Panc1 (cell line): Measurements from ENCODE around the gene CPEB1. TPM values are rescaled to one million over a fixed set of nuclear protein-coding genes. Genes with fewer than 3 reads are reported as not detected.
"Not testable (repeated sequence)": the region's sequence is repeated elsewhere in the genome, so short reads cannot be mapped to it uniquely, and the experiment has no call there.

ENCODE experiments used
- ATAC-seq: fragments of 200-7000 bp; cut with Tn5 transposase; 2 replicates; pipeline ENCODE4 v1.9.1; 2020; ENCODE audit warnings: mild to moderate bottlenecking, moderate library complexity
- BruUV-seq: library from RNA; stranded (reverse); fragments of 400-500 nt; replicated peaks from 2 replicates; lab custom pipeline; 2021; lab: Mats Ljungman, UMichigan
- CTCF ChIA-PET: fragments of 300-600 bp; sonication (Branson Sonifier 250); formaldehyde crosslinking; loops from one replicate; lab custom pipeline; 2022; ENCODE audit warnings: antibody characterized with exemption; lab: Charles Lee
- POLR2A ChIA-PET: fragments of 300-600 bp; sonication (Branson Sonifier 250); formaldehyde crosslinking; loops from one replicate; lab custom pipeline; 2022; ENCODE audit warnings: antibody characterized with exemption; lab: Charles Lee
- DNase-seq: peaks from one replicate; pipeline ENCODE4 v3.0.0-alpha.2; 2010; ENCODE audit warnings: low read depth, low spot score
- H3K27ac ChIP-seq: 2 replicates; pipeline ENCODE4 v1.5.1; 2011; ENCODE audit warnings: mild to moderate bottlenecking, low read length, inconsistent platforms
- H3K27me3 ChIP-seq: fragments of 200-500 bp; sonication (Bioruptor generic); 2 replicates; pipeline ENCODE4 v1.6.0; 2014; ENCODE audit warnings: low read length, inconsistent platforms; ENCODE audit not compliant: control insufficient read depth, insufficient read depth
- H3K36me3 ChIP-seq: fragments of 200-500 bp; sonication (Bioruptor generic); 2 replicates; pipeline ENCODE4 v1.5.1; 2014; ENCODE audit warnings: inconsistent platforms, mild to moderate bottlenecking, low read length, moderate library complexity; ENCODE audit not compliant: control insufficient read depth, insufficient read depth
- H3K4me1 ChIP-seq: 2 replicates; pipeline ENCODE4 v1.5.1; 2011; ENCODE audit warnings: inconsistent platforms, mild to moderate bottlenecking, low read length, moderate library complexity; ENCODE audit not compliant: control insufficient read depth, insufficient read depth
- H3K4me3 ChIP-seq, 2 experiments: 2 replicates each; pipeline ENCODE4 v1.5.1; 2011 to 2012; ENCODE audit warnings: low read depth in 2 of 2, low read length in 2 of 2, mild to moderate bottlenecking in 2 of 2, inconsistent platforms in 1 of 2, moderate library complexity in 1 of 2
- H3K9me3 ChIP-seq: fragments of 200-500 bp; sonication (Bioruptor generic); 2 replicates; pipeline ENCODE4 v1.5.1; 2014; ENCODE audit warnings: low read depth, mild to moderate bottlenecking, inconsistent platforms, low read length, moderate library complexity; ENCODE audit not compliant: control insufficient read depth, insufficient read depth
- in situ Hi-C: cut with HindIII; loops from 2 replicates; pipeline ENCODE4 v1.10.0; 2016; ENCODE audit warnings: low sequenced_read_pairs, low pct_unique_long_range_greater_than_20kb
- intact Hi-C: fragments of 100-400 bp; cut with micrococcal nuclease; formaldehyde crosslinking; loops from one replicate; pipeline ENCODE4 v1.10.0; 2022; ENCODE audit not compliant: unreplicated experiment
- total RNA-seq: library from RNA; stranded (reverse); gene quantifications from one replicate; pipeline ENCODE4 v1.2.1, GENCODE V29; 2021; ENCODE audit not compliant: unreplicated experiment

The CPEB1 gene
- total RNA-seq, 1 experiment from 2014 or later, result 19.5 TPM

GRCh38 chr15:82504074-82504473 is 143.1 kb downstream of the CPEB1 start:
- H3K4me3 ChIP-seq, H3K36me3 ChIP-seq, H3K27me3 ChIP-seq, intact Hi-C loops, POLR2A ChIA-PET, H3K4me1 ChIP-seq, DNase-seq, H3K9me3 ChIP-seq, CTCF ChIA-PET, ATAC-seq, H3K27ac ChIP-seq, in situ Hi-C loops, BruUV-seq: not testable (repeated sequence)

DNA sequence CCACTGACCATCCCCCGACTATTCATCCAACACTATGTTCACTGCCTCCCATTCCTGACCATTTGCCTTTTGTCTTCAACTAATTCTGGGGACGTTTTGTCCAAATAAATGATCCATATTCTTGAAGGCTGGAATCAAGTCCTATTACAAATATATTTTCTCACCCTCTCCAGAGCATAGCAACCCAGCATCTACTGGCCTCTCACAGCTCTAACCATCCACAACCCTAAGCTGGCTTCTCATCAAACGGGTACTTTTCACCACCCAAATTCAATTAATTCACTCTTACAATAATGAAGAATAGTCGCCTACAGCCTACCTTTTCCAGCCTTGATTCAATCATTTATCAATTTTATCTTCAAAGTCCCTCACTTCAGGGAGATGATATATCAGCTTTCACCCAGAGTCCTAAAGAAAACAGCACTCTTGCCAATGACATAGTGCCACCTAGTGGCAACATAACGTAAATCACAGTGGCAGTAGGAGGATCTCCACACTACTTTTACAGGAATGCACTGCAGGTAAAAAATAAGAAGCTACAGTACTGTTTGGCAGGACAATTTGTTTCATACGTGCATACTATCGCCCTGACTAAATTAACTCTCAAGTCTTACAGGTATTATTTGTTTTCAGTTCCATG is 144.3 kb downstream of the CPEB1 start:
- H3K27me3 ChIP-seq, POLR2A ChIA-PET, H3K4me1 ChIP-seq, H3K27ac ChIP-seq, DNase-seq, H3K4me3 ChIP-seq, intact Hi-C loops, in situ Hi-C loops, H3K9me3 ChIP-seq, CTCF ChIA-PET, H3K36me3 ChIP-seq: not testable (repeated sequence)
- ATAC-seq, result peak; percentile 84
- BruUV-seq, result TSS peak; percentile 31

DNA sequence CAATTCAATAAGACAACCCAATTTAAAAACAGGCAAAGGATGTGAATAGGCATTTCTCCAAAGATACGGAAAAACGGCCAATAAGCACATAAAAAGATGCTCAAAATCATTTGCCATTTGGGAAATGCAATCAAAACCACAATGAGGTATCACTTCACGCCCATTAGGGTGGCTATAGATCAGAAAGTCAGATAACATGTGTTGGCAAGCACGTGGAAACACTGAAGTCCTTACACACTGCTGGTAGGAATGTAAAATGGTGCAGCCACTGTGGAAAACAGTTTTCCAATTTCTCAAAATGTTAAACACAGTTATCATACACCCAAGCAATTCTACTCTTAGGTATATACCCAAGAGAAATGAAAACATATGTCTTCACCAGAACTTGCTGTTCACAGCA is 146.4 kb downstream of the CPEB1 start:
- POLR2A ChIA-PET, H3K27ac ChIP-seq, H3K27me3 ChIP-seq, BruUV-seq, intact Hi-C loops, in situ Hi-C loops, ATAC-seq, H3K36me3 ChIP-seq, H3K9me3 ChIP-seq, H3K4me1 ChIP-seq, CTCF ChIA-PET, H3K4me3 ChIP-seq, DNase-seq: not testable (repeated sequence)

DNA sequence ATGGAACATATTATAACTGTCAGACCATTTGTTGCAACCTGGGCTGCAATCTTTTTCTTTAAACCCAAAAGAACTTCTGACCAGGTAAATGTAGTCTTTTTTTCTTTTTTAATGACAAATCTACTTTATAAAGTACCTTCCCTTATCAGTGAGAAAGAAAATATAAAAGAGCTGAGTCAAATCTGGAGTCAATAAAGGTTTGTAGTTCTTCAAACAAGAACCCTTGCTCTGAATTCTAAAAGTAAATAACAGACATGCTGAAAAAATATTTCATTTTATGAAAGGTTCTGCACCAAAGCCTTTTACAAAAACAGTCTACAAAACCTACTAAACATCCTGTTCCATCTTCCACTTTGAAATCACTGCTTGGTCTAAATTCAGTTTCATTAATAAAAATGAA is 149.2 kb downstream of the CPEB1 start:
- POLR2A ChIA-PET, H3K4me3 ChIP-seq, H3K27me3 ChIP-seq, CTCF ChIA-PET, H3K9me3 ChIP-seq, H3K4me1 ChIP-seq, ATAC-seq, H3K27ac ChIP-seq, intact Hi-C loops, H3K36me3 ChIP-seq, in situ Hi-C loops, DNase-seq: not testable (repeated sequence)
- BruUV-seq, result TSS peak; percentile 32

Other genes starting within 250 kb of the CPEB1 start
- 5.8 TPM for gene GOLGA6L9, start 217.5 kb downstream of the CPEB1 start, total RNA-seq
- gene RPS17, start 106.9 kb downstream of the CPEB1 start, total RNA-seq, result 1,598 TPM
- gene AP3B2, start 62.5 kb upstream of the CPEB1 start, total RNA-seq, result 0.95 TPM
- not detected for gene FSD2, start 158.7 kb upstream of the CPEB1 start, total RNA-seq
- gene WHAMM, start 162.3 kb upstream of the CPEB1 start, total RNA-seq, result 8.8 TPM